GM19438 (cell line): ENCODE results near the gene GRIK1.

Experiments used
- ATAC-seq: cut with Tn5 transposase; IDR thresholded peaks from one replicate; pipeline ENCODE4 v1.9.1; 2021; ENCODE audit warnings: low read depth; ENCODE audit not compliant: unreplicated experiment

GRIK1 gene

GRCh38 chr21:29506947-29507346 lies 432.8 kb downstream of the GRIK1 start:
- ATAC-seq: no peak

GRCh38 chr21:29506214-29506613 lies 433.6 kb downstream of the GRIK1 start:
- no peak for ATAC-seq

GRCh38 chr21:29504751-29505321 lies 435.0 kb downstream of the GRIK1 start:
- no peak for ATAC-seq

GRCh38 chr21:29501451-29501850 lies 438.3 kb downstream of the GRIK1 start:
- ATAC-seq: no peak

GRCh38 chr21:29499734-29500343 lies 440.0 kb downstream of the GRIK1 start:
- no peak for ATAC-seq

- no peak for ATAC-seq
Observed at GRCh38 chr21:29499229-29499628, 440.6 kb downstream of the GRIK1 start.

GRCh38 chr21:29496337-29496736 lies 443.5 kb downstream of the GRIK1 start:
- no peak for ATAC-seq

- no peak for ATAC-seq
Observed at GRCh38 chr21:29490016-29490415, 449.8 kb downstream of the GRIK1 start.

GRCh38 chr21:29487154-29487553 lies 452.6 kb downstream of the GRIK1 start:
- ATAC-seq: no peak
